22Rv1 (cell line): ENCODE measurements around the gene PLEKHA5.

Experiments used
- CTCF ChIP-seq: fragments of 450-650 bp; IDR thresholded peaks from 2 replicates; pipeline ENCODE4 v1.5.1; 2017; ENCODE audit warnings: mild to moderate bottlenecking
- ZFX ChIP-seq: fragments of 450-650 bp; IDR thresholded peaks from 2 replicates; pipeline ENCODE4 v1.6.1; 2017; ENCODE audit warnings: antibody characterized with exemption, borderline replicate concordance

GRCh38 chr12:19203013-19203412, 73.5 kb downstream of the PLEKHA5 start:
- TF ChIP-seq CTCF (no peak), ZFX (no peak)
